HEK293 (cell line): ENCODE data around the gene MIA2.

ENCODE experiments used
- CTCF ChIA-PET: fragments of 350-600 bp; formaldehyde crosslinking; extraction: SDS; loops from one replicate; lab custom pipeline; 2021; ENCODE audit warnings: antibody characterized with exemption; lab: Yijun Ruan, JAX
- POLR2A ChIA-PET: fragments of 300-600 bp; formaldehyde crosslinking; extraction: SDS; loops from one replicate; lab custom pipeline; 2020; ENCODE audit warnings: antibody characterized with exemption, inconsistent platforms; lab: Yijun Ruan, JAX
- H3K27ac ChIP-seq: fragments of 200-500 bp; sonication (Bioruptor generic); 2 replicates; pipeline ENCODE4 v1.5.1; 2014; ENCODE audit warnings: low read depth, low read length, control low read depth, inconsistent platforms; ENCODE audit errors: extremely low read depth
- H3K36me3 ChIP-seq, 2 experiments: fragments of 200-500 bp in 1 of 2; sonication (Bioruptor generic) in 1 of 2; 1 replicate in 1 of 2; 2 replicates in 1 of 2; pipeline ENCODE4 v1.5.1; 2014 to 2017; ENCODE audit warnings: inconsistent platforms in 2 of 2, low read length in 2 of 2; ENCODE audit not compliant: control insufficient read depth in 2 of 2, insufficient read depth in 1 of 2
- H3K4me1 ChIP-seq: fragments of 200-500 bp; sonication (Bioruptor generic); 2 replicates; pipeline ENCODE4 v1.5.1; 2014; ENCODE audit warnings: mild to moderate bottlenecking, low read length, inconsistent platforms; ENCODE audit not compliant: control insufficient read depth, insufficient read depth
- H3K4me3 ChIP-seq: 2 replicates; pipeline ENCODE4 v1.5.1; 2011; ENCODE audit warnings: low read depth, mild to moderate bottlenecking, control low read depth, low read length, moderate library complexity
- H3K9me3 ChIP-seq: fragments of 200-500 bp; sonication (Bioruptor generic); 2 replicates; pipeline ENCODE4 v1.5.1; 2014; ENCODE audit warnings: low read depth, low read length, inconsistent platforms; ENCODE audit not compliant: control insufficient read depth, insufficient read depth
- BCL11B ChIP-seq: fragments of 450-650 bp; formaldehyde crosslinking; IDR thresholded peaks from 2 replicates; pipeline ENCODE4 v1.5.1; 2016; ENCODE audit warnings: low read depth, missing biosample characterization, missing genetic modification characterization
- BCL6B ChIP-seq: fragments of 450-650 bp; formaldehyde crosslinking; IDR thresholded peaks from 2 replicates; pipeline ENCODE4 v1.5.1; 2017; ENCODE audit warnings: missing biosample characterization, missing genetic modification characterization
- GLIS2 ChIP-seq: fragments of 450-650 bp; formaldehyde crosslinking; IDR thresholded peaks from 2 replicates; pipeline ENCODE4 v1.5.1; 2016; ENCODE audit warnings: missing biosample characterization, missing genetic modification characterization
- HOXC10 ChIP-seq: sonication (generic); formaldehyde crosslinking; IDR thresholded peaks from 2 replicates; pipeline ENCODE4 v1.8.1; 2023; ENCODE audit warnings: mild to moderate bottlenecking, missing genetic modification reagents
- HOXD13 ChIP-seq: sonication (generic); formaldehyde crosslinking; IDR thresholded peaks from 2 replicates; pipeline ENCODE4 v1.8.0; 2022; ENCODE audit warnings: missing genetic modification reagents, borderline replicate concordance
- OVOL3 ChIP-seq: fragments of 450-650 bp; formaldehyde crosslinking; IDR thresholded peaks from 2 replicates; pipeline ENCODE4 v1.5.1; 2016; ENCODE audit warnings: missing biosample characterization, missing genetic modification characterization
- RBAK ChIP-seq: fragments of 450-650 bp; formaldehyde crosslinking; IDR thresholded peaks from 2 replicates; pipeline ENCODE4 v1.5.1; 2016; ENCODE audit warnings: missing biosample characterization, missing genetic modification characterization
- SCRT2 ChIP-seq: fragments of 450-650 bp; formaldehyde crosslinking; IDR thresholded peaks from 2 replicates; pipeline ENCODE4 v1.5.1; 2016; ENCODE audit warnings: missing biosample characterization, missing genetic modification characterization
- SETDB1 ChIP-seq: IDR thresholded peaks from one replicate; pipeline ENCODE4 v1.6.1; 2017; ENCODE audit warnings: mild to moderate bottlenecking, low read length, moderate library complexity, mixed read lengths; ENCODE audit not compliant: insufficient read length
- SP3 ChIP-seq: fragments of 450-650 bp; formaldehyde crosslinking; IDR thresholded peaks from 2 replicates; pipeline ENCODE4 v1.5.1; 2016; ENCODE audit warnings: missing biosample characterization, missing genetic modification characterization
- ZBTB8A ChIP-seq: fragments of 450-650 bp; formaldehyde crosslinking; IDR thresholded peaks from 2 replicates; pipeline ENCODE4 v1.5.1; 2016; ENCODE audit warnings: missing biosample characterization, missing genetic modification characterization
- ZFP37 ChIP-seq: fragments of 450-650 bp; formaldehyde crosslinking; IDR thresholded peaks from 2 replicates; pipeline ENCODE4 v1.5.1; 2016; ENCODE audit warnings: missing biosample characterization, missing genetic modification characterization
- ZNF157 ChIP-seq: fragments of 450-650 bp; formaldehyde crosslinking; IDR thresholded peaks from 2 replicates; pipeline ENCODE4 v1.5.1; 2016; ENCODE audit warnings: missing biosample characterization, missing genetic modification characterization
- ZNF473 ChIP-seq: fragments of 450-650 bp; formaldehyde crosslinking; IDR thresholded peaks from 2 replicates; pipeline ENCODE4 v1.5.1; 2017; ENCODE audit warnings: missing biosample characterization, missing genetic modification characterization
- ZNF501 ChIP-seq: fragments of 450-650 bp; formaldehyde crosslinking; IDR thresholded peaks from 2 replicates; pipeline ENCODE4 v1.5.1; 2016; ENCODE audit warnings: missing biosample characterization, missing genetic modification characterization
- ZNF555 ChIP-seq: fragments of 450-650 bp; formaldehyde crosslinking; conservative IDR thresholded peaks from 2 replicates; pipeline ENCODE4 v1.5.1; 2017; ENCODE audit warnings: missing biosample characterization, mild to moderate bottlenecking, missing genetic modification characterization, inconsistent platforms
- ZNF558 ChIP-seq: fragments of 450-650 bp; formaldehyde crosslinking; IDR thresholded peaks from 2 replicates; pipeline ENCODE4 v1.5.1; 2016; ENCODE audit warnings: missing biosample characterization, missing genetic modification characterization
- ZNF560 ChIP-seq: fragments of 450-650 bp; formaldehyde crosslinking; IDR thresholded peaks from 2 replicates; pipeline ENCODE4 v1.5.1; 2017; ENCODE audit warnings: missing biosample characterization, missing genetic modification characterization, borderline replicate concordance
- ZNF561 ChIP-seq: fragments of 450-650 bp; IDR thresholded peaks from 2 replicates; pipeline ENCODE4 v1.5.1; 2018; ENCODE audit warnings: missing biosample characterization, missing genetic modification characterization, borderline replicate concordance
- ZNF624 ChIP-seq: fragments of 450-650 bp; formaldehyde crosslinking; IDR thresholded peaks from 2 replicates; pipeline ENCODE4 v1.5.1; 2017; ENCODE audit warnings: missing biosample characterization, missing genetic modification characterization
- ZNF626 ChIP-seq: fragments of 450-650 bp; sonication (Bioruptor Pico); formaldehyde crosslinking; IDR thresholded peaks from 2 replicates; pipeline ENCODE4 v1.5.1; 2018; ENCODE audit warnings: missing biosample characterization, missing genetic modification characterization, inconsistent platforms
- ZSCAN23 ChIP-seq: fragments of 450-650 bp; formaldehyde crosslinking; IDR thresholded peaks from 2 replicates; pipeline ENCODE4 v1.5.1; 2016; ENCODE audit warnings: missing biosample characterization, missing genetic modification characterization
- TF ChIP-seq, protein P1 (sequence below): fragments of 450-650 bp; formaldehyde crosslinking; IDR thresholded peaks from 2 replicates; pipeline ENCODE4 v1.5.1; 2016; ENCODE audit warnings: missing biosample characterization, missing genetic modification characterization
- TF ChIP-seq, protein P2 (sequence below): fragments of 450-650 bp; formaldehyde crosslinking; IDR thresholded peaks from 2 replicates; pipeline ENCODE4 v1.5.1; 2016; ENCODE audit warnings: missing biosample characterization, missing genetic modification characterization

Gene MIA2

GRCh38 chr14:39322807-39323206 lies 89.1 kb downstream of the MIA2 start:
- CTCF ChIA-PET = no interaction called here
- peaks cover 9% of the 10 kb centered on the region for H3K4me1 ChIP-seq
- POLR2A ChIA-PET = no interaction called here
- H3K27ac ChIP-seq = no peak overlapping the region
- H3K36me3 ChIP-seq = peaks cover 3 to 6% of the 10 kb centered on the region in 2 experiments
- no peak for TF ChIP-seq BCL11B (tag by site-specific recombination)
- TF ChIP-seq, protein P1, sequence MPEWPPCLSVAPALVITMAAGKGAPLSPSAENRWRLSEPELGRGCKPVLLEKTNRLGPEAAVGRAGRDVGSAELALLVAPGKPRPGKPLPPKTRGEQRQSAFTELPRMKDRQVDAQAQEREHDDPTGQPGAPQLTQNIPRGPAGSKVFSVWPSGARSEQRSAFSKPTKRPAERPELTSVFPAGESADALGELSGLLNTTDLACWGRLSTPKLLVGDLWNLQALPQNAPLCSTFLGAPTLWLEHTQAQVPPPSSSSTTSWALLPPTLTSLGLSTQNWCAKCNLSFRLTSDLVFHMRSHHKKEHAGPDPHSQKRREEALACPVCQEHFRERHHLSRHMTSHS (tag by site-specific recombination) = no peak
- TF ChIP-seq GLIS2 (tag by site-specific recombination) = no peak
- TF ChIP-seq ZNF501 (tag by site-specific recombination) = no peak
- no peak for TF ChIP-seq ZNF157
- TF ChIP-seq ZNF555 (tag by site-specific recombination) = no peak
- H3K9me3 ChIP-seq = no peaks in the 10 kb centered on the region
- no peak overlapping the region for H3K4me3 ChIP-seq

DNA sequence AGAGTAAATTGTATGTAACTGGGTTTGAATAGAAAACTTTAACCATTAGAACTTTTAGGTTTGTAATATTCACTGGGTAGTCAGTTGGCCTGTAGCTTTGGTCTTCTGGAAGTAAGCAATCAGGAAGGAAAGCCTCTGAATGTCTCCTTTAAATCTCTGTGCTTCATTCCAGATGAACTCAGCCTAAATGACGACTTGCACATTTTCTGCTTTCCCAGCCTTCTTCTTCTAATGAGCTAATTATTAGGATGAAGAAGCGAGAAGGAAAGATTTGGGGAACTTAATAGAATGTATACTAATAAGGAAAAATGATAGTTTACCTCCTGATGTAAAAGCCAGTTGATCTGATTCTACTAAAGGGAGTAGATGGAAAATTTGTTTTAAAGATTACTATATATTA lies 90.4 kb downstream of the MIA2 start:
- CTCF ChIA-PET = no interaction called here
- TF ChIP-seq ZNF560 (tag by site-specific recombination) = no peak
- TF ChIP-seq ZSCAN23 = no peak
- no peak for TF ChIP-seq SP3 (tag by site-specific recombination)
- TF ChIP-seq, protein P2, sequence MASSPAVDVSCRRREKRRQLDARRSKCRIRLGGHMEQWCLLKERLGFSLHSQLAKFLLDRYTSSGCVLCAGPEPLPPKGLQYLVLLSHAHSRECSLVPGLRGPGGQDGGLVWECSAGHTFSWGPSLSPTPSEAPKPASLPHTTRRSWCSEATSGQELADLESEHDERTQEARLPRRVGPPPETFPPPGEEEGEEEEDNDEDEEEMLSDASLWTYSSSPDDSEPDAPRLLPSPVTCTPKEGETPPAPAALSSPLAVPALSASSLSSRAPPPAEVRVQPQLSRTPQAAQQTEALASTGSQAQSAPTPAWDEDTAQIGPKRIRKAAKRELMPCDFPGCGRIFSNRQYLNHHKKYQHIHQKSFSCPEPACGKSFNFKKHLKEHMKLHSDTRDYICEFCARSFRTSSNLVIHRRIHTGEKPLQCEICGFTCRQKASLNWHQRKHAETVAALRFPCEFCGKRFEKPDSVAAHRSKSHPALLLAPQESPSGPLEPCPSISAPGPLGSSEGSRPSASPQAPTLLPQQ = no peak
- no peak for TF ChIP-seq ZNF624 (tag by site-specific recombination)
- TF ChIP-seq SCRT2 = no peak
- TF ChIP-seq ZNF473 (tag by site-specific recombination) = no peak
- no peak for TF ChIP-seq SETDB1
- no peak for TF ChIP-seq ZBTB8A (tag by site-specific recombination)
- no peak for TF ChIP-seq ZNF626 (tag by site-specific recombination)
- no peak for TF ChIP-seq OVOL3 (tag by site-specific recombination)
- no peak for TF ChIP-seq ZNF561 (tag by site-specific recombination)
- TF ChIP-seq ZNF558 (tag by site-specific recombination) = no peak
- no peak for TF ChIP-seq HOXD13 (CRISPR knock-in tag)
- TF ChIP-seq HOXC10 (CRISPR knock-in tag) = no peak
- no peak for TF ChIP-seq RBAK (tag by site-specific recombination)
- TF ChIP-seq BCL6B (tag by site-specific recombination) = no peak
- no peak for TF ChIP-seq ZFP37 (tag by site-specific recombination)
- TF ChIP-seq, all 188 proteins: peak for 0
- POLR2A ChIA-PET = no interaction called here
- Histone ChIP-seq H3K9me3 (no peaks in the 10 kb centered on the region), H3K4me1 (no peaks in the 10 kb centered on the region), H3K36me3 (peaks cover 3 to 6% of the 10 kb centered on the region in 2 experiments), H3K4me3 (no peak overlapping the region), H3K27ac (no peak overlapping the region)
